Thymus (tissue), 11 donors: Measurements from ENCODE around the gene NBAS. TPM values are rescaled to one million over a fixed set of nuclear protein-coding genes. Genes with fewer than 3 reads are reported as not detected.

ENCODE experiments used
- DNase-seq, 9 donors: peaks; one replicate each; pipeline ENCODE4 v3.0.0-alpha.2; 2013; ENCODE audit warnings: low spot score in 9 of 9, low read depth in 6 of 9, missing footprints in 1 of 9
- H3K27ac ChIP-seq, 2 donors: one replicate each; pipeline ENCODE4 v1.5.1; 2013; ENCODE audit warnings: control low read depth in 1 of 2, low read depth in 1 of 2, low read length in 1 of 2, mild to moderate bottlenecking in 1 of 2, moderate library complexity in 1 of 2
- H3K27me3 ChIP-seq, 2 donors: one replicate each; pipeline ENCODE4 v1.5.1; 2013; ENCODE audit warnings: low read length in 1 of 2; ENCODE audit not compliant: control insufficient read depth in 2 of 2, insufficient read depth in 1 of 2
- H3K36me3 ChIP-seq, 2 donors: one replicate each; pipeline ENCODE4 v1.5.1; 2013; ENCODE audit warnings: low read length in 1 of 2, mild to moderate bottlenecking in 1 of 2, moderate library complexity in 1 of 2; ENCODE audit not compliant: control insufficient read depth in 2 of 2, insufficient read depth in 2 of 2
- H3K4me1 ChIP-seq, 2 donors: one replicate each; pipeline ENCODE4 v1.5.1; 2013; ENCODE audit warnings: low read length in 2 of 2; ENCODE audit not compliant: control insufficient read depth in 2 of 2, insufficient read depth in 2 of 2
- H3K4me3 ChIP-seq, 2 donors: one replicate each; pipeline ENCODE4 v1.5.1; 2013; ENCODE audit warnings: low read length in 2 of 2, control low read depth in 1 of 2, mild to moderate bottlenecking in 1 of 2
- H3K9me3 ChIP-seq, 2 donors: one replicate each; pipeline ENCODE4 v1.5.1; 2013; ENCODE audit warnings: low read length in 1 of 2, mild to moderate bottlenecking in 1 of 2; ENCODE audit not compliant: control insufficient read depth in 2 of 2, insufficient read depth in 1 of 2
- WGBS: extraction: QIAGEN DNeasy Blood & Tissue Kit; methylation state at CpG from one replicate; pipeline ENCODE4 v1.1.7; 2013; 5-methylcytosine and 5-hydroxymethylcytosine counted together
- polyA plus RNA-seq: library from polyadenylated mRNA; stranded (reverse); fragments of 200-250 nt; gene quantifications from one replicate; pipeline ENCODE4 v1.2.3, GENCODE V29; 2013
- total RNA-seq: library from RNA; stranded (reverse); fragments of 120-200 nt; gene quantifications from one replicate; pipeline ENCODE4 v1.2.4, GENCODE V29; 2013
- donor health status: healthy.

The NBAS gene
- total and polyA plus RNA-seq, 2 donors, result 31.4 to 36.9 TPM

DNA sequence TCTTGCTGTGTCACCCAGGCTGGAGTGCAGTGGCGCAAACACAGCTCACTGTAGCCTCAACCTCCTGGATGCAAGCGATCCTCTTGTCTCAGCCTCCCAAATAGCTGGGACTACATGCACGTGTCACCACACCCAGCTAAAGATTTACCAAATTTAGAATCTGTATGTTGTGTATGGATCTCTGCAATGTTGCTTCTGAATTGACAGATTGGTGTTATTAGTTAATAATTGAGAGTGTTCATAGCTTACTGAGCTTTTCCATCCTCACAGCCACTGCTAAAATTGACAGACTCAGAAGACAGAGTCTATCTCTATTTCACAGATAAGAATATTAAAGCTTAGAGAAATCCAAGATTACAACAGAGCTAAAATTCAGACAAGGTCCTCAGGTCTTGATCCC is 4.3 kb upstream of the NBAS start:
- no peak overlapping the region for H3K4me3 ChIP-seq
- no peaks in the 10 kb centered on the region for H3K36me3 ChIP-seq
- DNase-seq, result no peak
- H3K4me1 ChIP-seq, result peaks cover 0 to 8% of the 10 kb centered on the region in 2 donors
- H3K9me3 ChIP-seq, result no peaks in the 10 kb centered on the region
- WGBS, result 91% methylated on average over 3 of the region's 3 CpGs
- H3K27ac ChIP-seq, result no peak overlapping the region
- no peaks in the 10 kb centered on the region for H3K27me3 ChIP-seq

DNA sequence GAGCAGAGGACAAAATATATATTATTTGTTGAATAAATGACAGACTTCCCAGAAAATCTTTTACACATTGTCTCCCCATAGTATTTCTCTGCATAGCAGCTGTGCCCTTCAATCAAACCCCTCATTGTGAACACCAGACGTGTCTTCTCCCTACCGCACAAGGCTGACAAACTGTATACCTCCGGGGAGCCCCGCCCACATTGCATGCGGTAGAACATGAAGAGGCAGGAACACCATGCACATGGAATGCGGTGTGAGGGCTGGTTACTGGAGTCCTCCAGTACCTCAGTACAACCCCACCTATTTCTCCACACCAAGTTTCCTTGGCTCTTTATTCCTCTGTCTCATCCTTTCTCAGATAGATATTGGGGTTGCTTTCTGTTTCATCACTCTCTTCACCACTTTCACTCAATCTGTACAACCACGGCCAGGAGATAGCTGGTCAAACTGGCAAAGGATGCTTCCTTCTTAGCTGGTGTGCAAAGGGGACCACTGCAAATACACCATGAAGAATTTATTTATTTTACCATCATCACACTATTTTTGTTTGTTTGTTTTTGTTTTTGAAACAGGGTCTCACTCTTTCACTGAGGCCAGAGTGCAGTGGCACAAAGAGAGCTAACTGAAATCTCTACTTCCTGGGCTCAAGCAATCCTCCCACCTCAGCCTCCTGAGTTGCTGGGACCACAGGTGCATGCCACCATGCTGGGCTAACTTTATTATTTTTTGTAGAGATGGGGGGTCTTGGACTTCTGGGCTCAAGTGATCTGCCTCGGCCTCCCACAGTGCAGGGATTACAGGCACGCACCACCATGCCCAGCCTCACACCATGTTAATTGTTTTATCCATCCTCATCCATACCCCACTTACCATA is 2.3 kb upstream of the NBAS start:
- H3K27me3 ChIP-seq, result no peaks in the 10 kb centered on the region
- no peaks in the 10 kb centered on the region for H3K36me3 ChIP-seq
- H3K9me3 ChIP-seq, result no peaks in the 10 kb centered on the region
- WGBS, result 97% methylated on average over 9 of the region's 9 CpGs
- peaks cover 5 to 19% of the 10 kb centered on the region in 2 donors for H3K4me1 ChIP-seq
- no peak for DNase-seq
- H3K27ac ChIP-seq, result no peak overlapping the region
- no peak overlapping the region for H3K4me3 ChIP-seq

GRCh38 chr2:15562354-15563031 is 1.4 kb upstream of the NBAS start:
- H3K27ac ChIP-seq, result peak overlapping the region in 1 of 2 donors; percentile 95
- DNase-seq, result no peak
- peak overlapping the region in 1 of 2 donors; percentile 81 for H3K4me3 ChIP-seq
- H3K4me1 ChIP-seq, result peaks cover 5 to 22% of the 10 kb centered on the region in 2 donors
- H3K27me3 ChIP-seq, result no peaks in the 10 kb centered on the region
- H3K9me3 ChIP-seq, result no peaks in the 10 kb centered on the region
- no peaks in the 10 kb centered on the region for H3K36me3 ChIP-seq
- WGBS, result 97% methylated on average over 6 of the region's 6 CpGs

GRCh38 chr2:15561574-15562344 is 625 bp upstream of the NBAS start:
- peak overlapping the region; percentile 93 to 95 for H3K27ac ChIP-seq

GRCh38 chr2:15560140-15560987 is 770 bp downstream of the NBAS start:
- Histone ChIP-seq H3K9me3 (no peaks in the 10 kb centered on the region), H3K4me1 (peaks cover 5 to 22% of the 10 kb centered on the region in 2 donors), H3K4me3 (peak overlapping the region; percentile 81 to 83), H3K36me3 (peaks cover 0 to 3% of the 10 kb centered on the region in 2 donors), H3K27ac (peak overlapping the region in 1 of 2 donors; percentile 74), H3K27me3 (no peaks in the 10 kb centered on the region)
- WGBS, result 2% methylated on average over 32 of the region's 32 CpGs
- peak in 8 of 9 donors; percentile 4 to 58 (median 32) for DNase-seq

More at GRCh38 chr2:15561574-15562344, 625 bp upstream of the NBAS start:
- peaks cover 5 to 22% of the 10 kb centered on the region in 2 donors for H3K4me1 ChIP-seq
- no peaks in the 10 kb centered on the region for H3K27me3 ChIP-seq
- peak overlapping the region; percentile 81 to 83 for H3K4me3 ChIP-seq
- no peaks in the 10 kb centered on the region for H3K36me3 ChIP-seq
- DNase-seq, result peak in 6 of 9 donors; percentile 13 to 81 (median 46)
- H3K9me3 ChIP-seq, result no peaks in the 10 kb centered on the region
- 17% methylated on average over 13 of the region's 13 CpGs for WGBS

DNA sequence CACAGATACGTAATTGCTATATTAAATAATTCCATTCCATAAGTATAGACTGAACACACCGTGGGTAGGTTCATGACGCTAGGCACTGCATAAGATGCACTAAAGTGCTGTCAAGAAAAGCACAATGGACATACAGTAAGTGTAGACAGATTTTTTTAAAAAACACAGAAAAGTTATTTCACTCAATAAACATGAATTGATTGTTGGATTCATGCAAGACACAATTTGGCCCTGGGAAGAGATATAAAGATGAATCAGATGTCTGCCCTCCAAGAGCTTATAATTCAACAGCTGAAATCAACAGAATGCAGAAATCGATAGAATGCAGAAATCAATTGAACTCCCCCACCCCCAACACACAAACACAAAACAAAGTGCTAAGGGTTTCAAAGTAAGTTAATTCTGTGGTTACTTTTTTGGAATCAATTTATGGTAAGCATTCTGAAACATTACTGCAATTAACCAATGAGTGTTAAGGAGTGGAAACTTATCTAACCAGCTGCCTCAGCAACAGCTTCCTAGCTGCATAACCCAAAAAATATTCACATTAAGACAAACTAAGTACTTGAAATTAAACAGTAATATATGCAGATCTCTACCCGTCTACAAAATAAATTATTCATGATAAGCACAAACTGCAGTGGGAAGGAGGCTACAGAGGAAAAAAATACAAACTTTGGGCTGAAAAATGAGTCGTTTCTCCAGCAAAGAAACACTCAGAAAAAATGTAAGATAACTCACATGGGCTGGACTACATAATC is 1.6 kb downstream of the NBAS start:
- no peak for DNase-seq
- no peaks in the 10 kb centered on the region for H3K27me3 ChIP-seq
- H3K4me3 ChIP-seq, result peak overlapping the region; percentile 81 to 83
- H3K27ac ChIP-seq, result no peak overlapping the region
- 85% methylated on average over 6 of the region's 6 CpGs for WGBS
- H3K36me3 ChIP-seq, result peaks cover 0 to 5% of the 10 kb centered on the region in 2 donors
- peaks cover 5 to 22% of the 10 kb centered on the region in 2 donors for H3K4me1 ChIP-seq
- H3K9me3 ChIP-seq, result no peaks in the 10 kb centered on the region

DNA sequence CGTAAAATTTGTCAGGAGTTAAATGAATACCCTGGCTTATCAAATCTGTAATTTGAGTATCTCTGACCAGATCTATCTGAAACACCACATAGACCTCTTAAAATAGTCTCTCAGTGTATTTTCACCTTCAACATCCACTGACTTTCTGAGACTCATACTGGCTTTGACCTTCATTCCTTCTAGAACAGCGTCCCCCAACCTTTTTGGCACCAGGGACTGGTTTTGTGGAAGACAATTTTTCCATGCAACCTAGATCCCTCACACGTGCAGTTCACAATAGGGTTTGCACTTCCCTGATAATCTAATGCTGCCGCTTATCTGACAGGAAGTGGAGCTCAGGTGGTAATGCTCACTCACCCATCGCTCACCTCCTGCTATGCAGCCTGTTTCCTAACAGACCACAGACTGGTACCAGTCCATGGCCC is 3.2 kb downstream of the NBAS start:
- no peak overlapping the region for H3K4me3 ChIP-seq
- DNase-seq, result no peak
- 51% methylated on average over 5 of the region's 5 CpGs for WGBS

More for the DNA sequence above, 3.2 kb downstream of the NBAS start:
- Histone ChIP-seq H3K9me3 (no peaks in the 10 kb centered on the region), H3K4me1 (peaks cover 5 to 22% of the 10 kb centered on the region in 2 donors), H3K27me3 (no peaks in the 10 kb centered on the region), H3K27ac (no peak overlapping the region), H3K36me3 (peaks cover 0 to 5% of the 10 kb centered on the region in 2 donors)
